ENCODE data around the gene FAM237A. TPM values are rescaled to one million over a fixed set of nuclear protein-coding genes. Genes with fewer than 3 reads are reported as not detected.

FAM237A gene
- total and polyA plus RNA-seq, 8 donors = not detected

- ATAC-seq = no peak
- Histone ChIP-seq H3K27me3 (peaks cover 0 to 4% (median 0%) of the 10 kb centered on the region in 4 donors), H3K27ac (no peak overlapping the region), H3K9me3 (no peaks in the 10 kb centered on the region), H3K4me1 (no peaks in the 10 kb centered on the region), H3K36me3 (no peaks in the 10 kb centered on the region), H3K4me3 (no peak overlapping the region)
- no peak for DNase-seq
- intact Hi-C loops (cut with DNase I) = loop anchor here in 1 of 3 donors (10.0 kb wide), 1 partner anchor 778 kb away; no protein-coding TSS in a partner anchor
- FAIRE-seq = no peak
- TF ChIP-seq CTCF (IDR thresholded peaks at IDR 0.05) = no peak
Observed at GRCh38 chr2:206696910-206697309, 54.6 kb downstream of the FAM237A start.

GRCh38 chr2:206698811-206699210 is 56.5 kb downstream of the FAM237A start:
- H3K36me3 ChIP-seq = no peaks in the 10 kb centered on the region
- H3K4me3 ChIP-seq = no peak overlapping the region
- intact Hi-C loops (cut with DNase I) = loop anchor here in 1 of 3 donors (10.0 kb wide), 1 partner anchor 776 kb away; no protein-coding TSS in a partner anchor
- H3K27me3 ChIP-seq = peaks cover 0 to 4% (median 0%) of the 10 kb centered on the region in 4 donors
- TF ChIP-seq CTCF (IDR thresholded peaks at IDR 0.05) = no peak
- ATAC-seq (no peak), FAIRE-seq (no peak), DNase-seq (no peak)
- H3K4me1 ChIP-seq = no peaks in the 10 kb centered on the region
- H3K27ac ChIP-seq = no peak overlapping the region
- no peaks in the 10 kb centered on the region for H3K9me3 ChIP-seq
- WGBS, 2 donors = 71 to 74% methylated on average over 3 of the region's 3 CpGs

Other genes starting within 250 kb of the FAM237A start
- under 1 TPM; 0.23 to 0.92 (median 0.62) TPM for gene ADAM23, start 199.0 kb upstream of the FAM237A start, total RNA-seq
- under 1 TPM; 0.11 to 0.54 TPM for gene ADAM23, start 199.0 kb upstream of the FAM237A start, polyA plus RNA-seq
- gene DYTN, start 75.9 kb downstream of the FAM237A start, total RNA-seq = not detected
- gene DYTN, start 75.9 kb downstream of the FAM237A start, polyA plus RNA-seq = not detected
- 1 to 10 TPM in 2 of 6 donors, under 1 TPM in 4; 0.47 to 1.6 (median 0.74) TPM for gene MDH1B, start 122.8 kb downstream of the FAM237A start, total RNA-seq
- 1 to 10 TPM in 1 of 2 donors, under 1 TPM in 1; 0.95 to 2.7 TPM for gene MDH1B, start 122.8 kb downstream of the FAM237A start, polyA plus RNA-seq
- gene FASTKD2, start 123.1 kb downstream of the FAM237A start, total RNA-seq = 10 to 100 TPM in 3 of 6 donors, 1 to 10 TPM in 3; 7.3 to 11.6 (median 10.2) TPM
- gene FASTKD2, start 123.1 kb downstream of the FAM237A start, polyA plus RNA-seq = 10 to 100 TPM in 1 of 2 donors, 1 to 10 TPM in 1; 3.6 to 11.9 TPM

Data from pancreas (tissue), 10 donors.